GM12878 (cell line): ENCODE data around the gene FAM81A. TPM values are rescaled to one million over a fixed set of nuclear protein-coding genes. Genes with fewer than 3 reads are reported as not detected.

Experiments
- GABPA ChIP-seq: IDR thresholded peaks from 2 replicates; pipeline ENCODE4 v1.6.1; 2014; ENCODE audit warnings: antibody characterized with exemption, low read depth, mild to moderate bottlenecking, inconsistent platforms
- HDAC6 ChIP-seq: fragments of 200-600 bp; sonication (generic); IDR thresholded peaks from one replicate; pipeline ENCODE4 v1.8.0; 2017; ENCODE audit warnings: antibody characterized with exemption; ENCODE audit not compliant: unreplicated experiment
- IKZF1 ChIP-seq: fragments of 450-650 bp; conservative IDR thresholded peaks from 2 replicates; pipeline ENCODE4 v1.6.1; 2017; ENCODE audit warnings: antibody characterized with exemption, mild to moderate bottlenecking
- POU2F2 ChIP-seq: IDR thresholded peaks from 3 replicates; pipeline ENCODE4 v1.6.1; 2011; ENCODE audit warnings: low read depth, mild to moderate bottlenecking, low read length, borderline replicate concordance
- SREBF1 ChIP-seq: IDR thresholded peaks from 2 replicates; pipeline ENCODE4 v1.6.1; 2012; ENCODE audit warnings: mild to moderate bottlenecking, low read length
- TBL1XR1 ChIP-seq: IDR thresholded peaks from 2 replicates; pipeline ENCODE4 v1.6.1; 2012; ENCODE audit warnings: low read depth, low read length, improper control_type of control experiment
- ZNF384 ChIP-seq: IDR thresholded peaks from 2 replicates; pipeline ENCODE4 v1.6.1; 2012; ENCODE audit warnings: low read depth, mild to moderate bottlenecking, low read length, improper control_type of control experiment, borderline replicate concordance
- polyA plus RNA-seq, 11 experiments: library from polyadenylated mRNA; depleted of rRNA in 4 of 11; unstranded in 6 of 11; stranded (reverse) in 5 of 11; fragments of >200 nt; fragmentation: Nextera tagmentation in 4 of 11; fragmentation: Illumina TruSeq in 1 of 11; extraction: Ambion mirVana in 4 of 11; extraction: Trizol in 1 of 11; gene quantifications; 1 replicate in 1 of 11; 2 replicates in 10 of 11; pipeline versions ENCODE4 v1.2.1 to v1.2.3, GENCODE V29; 2011 to 2016; ENCODE audit warnings: inconsistent platforms in 2 of 11, missing spikeins in 2 of 11, low read depth in 1 of 11
- total RNA-seq, 4 experiments: library from RNA; depleted of rRNA in 3 of 4; stranded (reverse); fragments of >200 nt in 3 of 4; fragmentation: Illumina TruSeq in 1 of 4; extraction: Trizol in 1 of 4; gene quantifications; 2 replicates each; pipeline versions ENCODE4 v1.2.1 to v1.2.3, GENCODE V29; 2013 to 2021
- TF ChIP-seq, protein P1 (sequence below): fragments of 450-650 bp; formaldehyde crosslinking; IDR thresholded peaks from 2 replicates; pipeline ENCODE4 v1.4.0; 2020; ENCODE audit warnings: mild to moderate bottlenecking, moderate library complexity
- TF ChIP-seq, protein P2 (sequence below): fragments of 450-650 bp; IDR thresholded peaks from 2 replicates; pipeline ENCODE4 v1.6.1; 2017; ENCODE audit warnings: mild to moderate bottlenecking
- TF ChIP-seq, protein P3 (sequence below): fragments of 450-650 bp; IDR thresholded peaks from 2 replicates; pipeline ENCODE4 v1.6.1; 2017; ENCODE audit warnings: antibody characterized with exemption, mild to moderate bottlenecking, moderate library complexity
- TF ChIP-seq, protein P4 (sequence below): fragments of 450-650 bp; IDR thresholded peaks from 2 replicates; pipeline ENCODE4 v1.6.1; 2018; ENCODE audit warnings: mild to moderate bottlenecking, low read depth, moderate library complexity; ENCODE audit not compliant: partially characterized antibody
- TF ChIP-seq, protein P5 (sequence below): fragments of 450-650 bp; IDR thresholded peaks from 2 replicates; pipeline ENCODE4 v1.6.1; 2017; ENCODE audit warnings: mild to moderate bottlenecking, moderate library complexity

Gene FAM81A
- total and polyA plus RNA-seq, 10 of the 15 experiments (the other 5 are each of a cell fraction or from before 2014, with no cell fraction given), result 0.18 to 34.5 (median 16.2) TPM

DNA sequence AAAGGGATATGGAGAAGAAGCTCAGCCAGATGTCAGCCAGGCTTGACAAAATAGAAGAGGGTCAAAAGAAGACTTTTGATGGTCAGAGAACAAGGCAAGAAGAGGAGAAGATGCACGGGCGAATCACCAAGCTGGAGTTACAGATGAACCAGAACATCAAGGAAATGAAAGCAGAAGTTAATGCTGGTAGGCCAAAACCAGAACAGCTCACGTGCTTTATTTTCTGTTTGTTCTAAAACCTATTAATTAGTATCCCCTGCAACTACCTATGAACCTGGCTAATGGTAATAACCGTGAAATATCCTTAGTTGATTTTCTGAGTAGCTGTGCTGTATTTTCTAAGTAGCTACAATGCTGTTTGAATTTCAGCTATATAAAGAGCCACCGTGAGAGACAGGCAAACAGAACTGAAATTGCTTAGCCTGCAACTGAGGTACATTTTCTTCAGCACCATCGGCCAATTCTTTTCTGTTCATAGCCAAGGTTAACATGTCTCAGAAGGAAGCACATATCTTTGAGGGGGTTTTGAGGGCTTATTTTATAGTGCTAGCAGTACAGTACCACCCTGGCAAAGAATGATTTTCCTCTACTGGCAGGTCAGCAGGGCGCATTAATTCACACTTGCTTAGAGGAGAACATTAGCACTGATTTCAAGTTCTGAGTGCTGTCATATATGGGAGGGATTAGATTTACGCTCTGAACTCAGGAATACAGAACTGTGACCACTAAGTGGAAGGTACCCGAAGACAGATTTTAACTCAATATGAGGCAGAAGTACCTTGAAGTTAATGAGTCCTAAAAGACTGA lies 78.9 kb downstream of the FAM81A start (continued):
- TF ChIP-seq, protein P1, sequence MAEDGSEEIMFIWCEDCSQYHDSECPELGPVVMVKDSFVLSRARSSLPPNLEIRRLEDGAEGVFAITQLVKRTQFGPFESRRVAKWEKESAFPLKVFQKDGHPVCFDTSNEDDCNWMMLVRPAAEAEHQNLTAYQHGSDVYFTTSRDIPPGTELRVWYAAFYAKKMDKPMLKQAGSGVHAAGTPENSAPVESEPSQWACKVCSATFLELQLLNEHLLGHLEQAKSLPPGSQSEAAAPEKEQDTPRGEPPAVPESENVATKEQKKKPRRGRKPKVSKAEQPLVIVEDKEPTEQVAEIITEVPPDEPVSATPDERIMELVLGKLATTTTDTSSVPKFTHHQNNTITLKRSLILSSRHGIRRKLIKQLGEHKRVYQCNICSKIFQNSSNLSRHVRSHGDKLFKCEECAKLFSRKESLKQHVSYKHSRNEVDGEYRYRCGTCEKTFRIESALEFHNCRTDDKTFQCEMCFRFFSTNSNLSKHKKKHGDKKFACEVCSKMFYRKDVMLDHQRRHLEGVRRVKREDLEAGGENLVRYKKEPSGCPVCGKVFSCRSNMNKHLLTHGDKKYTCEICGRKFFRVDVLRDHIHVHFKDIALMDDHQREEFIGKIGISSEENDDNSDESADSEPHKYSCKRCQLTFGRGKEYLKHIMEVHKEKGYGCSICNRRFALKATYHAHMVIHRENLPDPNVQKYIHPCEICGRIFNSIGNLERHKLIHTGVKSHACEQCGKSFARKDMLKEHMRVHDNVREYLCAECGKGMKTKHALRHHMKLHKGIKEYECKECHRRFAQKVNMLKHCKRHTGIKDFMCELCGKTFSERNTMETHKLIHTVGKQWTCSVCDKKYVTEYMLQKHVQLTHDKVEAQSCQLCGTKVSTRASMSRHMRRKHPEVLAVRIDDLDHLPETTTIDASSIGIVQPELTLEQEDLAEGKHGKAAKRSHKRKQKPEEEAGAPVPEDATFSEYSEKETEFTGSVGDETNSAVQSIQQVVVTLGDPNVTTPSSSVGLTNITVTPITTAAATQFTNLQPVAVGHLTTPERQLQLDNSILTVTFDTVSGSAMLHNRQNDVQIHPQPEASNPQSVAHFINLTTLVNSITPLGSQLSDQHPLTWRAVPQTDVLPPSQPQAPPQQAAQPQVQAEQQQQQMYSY, result no peak
- no peak for TF ChIP-seq GABPA
- TF ChIP-seq TBL1XR1, result 0 out of 2 replicates have a peak, but pooled peaks have one; percentile 34
- TF ChIP-seq, protein P2, sequence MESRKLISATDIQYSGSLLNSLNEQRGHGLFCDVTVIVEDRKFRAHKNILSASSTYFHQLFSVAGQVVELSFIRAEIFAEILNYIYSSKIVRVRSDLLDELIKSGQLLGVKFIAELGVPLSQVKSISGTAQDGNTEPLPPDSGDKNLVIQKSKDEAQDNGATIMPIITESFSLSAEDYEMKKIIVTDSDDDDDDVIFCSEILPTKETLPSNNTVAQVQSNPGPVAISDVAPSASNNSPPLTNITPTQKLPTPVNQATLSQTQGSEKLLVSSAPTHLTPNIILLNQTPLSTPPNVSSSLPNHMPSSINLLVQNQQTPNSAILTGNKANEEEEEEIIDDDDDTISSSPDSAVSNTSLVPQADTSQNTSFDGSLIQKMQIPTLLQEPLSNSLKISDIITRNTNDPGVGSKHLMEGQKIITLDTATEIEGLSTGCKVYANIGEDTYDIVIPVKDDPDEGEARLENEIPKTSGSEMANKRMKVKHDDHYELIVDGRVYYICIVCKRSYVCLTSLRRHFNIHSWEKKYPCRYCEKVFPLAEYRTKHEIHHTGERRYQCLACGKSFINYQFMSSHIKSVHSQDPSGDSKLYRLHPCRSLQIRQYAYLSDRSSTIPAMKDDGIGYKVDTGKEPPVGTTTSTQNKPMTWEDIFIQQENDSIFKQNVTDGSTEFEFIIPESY, result no peak
- 0 out of 2 replicates have a peak, but pooled peaks have one; percentile 19 for TF ChIP-seq IKZF1
- no peak for TF ChIP-seq HDAC6
- TF ChIP-seq POU2F2, result no peak
- TF ChIP-seq, protein P3, sequence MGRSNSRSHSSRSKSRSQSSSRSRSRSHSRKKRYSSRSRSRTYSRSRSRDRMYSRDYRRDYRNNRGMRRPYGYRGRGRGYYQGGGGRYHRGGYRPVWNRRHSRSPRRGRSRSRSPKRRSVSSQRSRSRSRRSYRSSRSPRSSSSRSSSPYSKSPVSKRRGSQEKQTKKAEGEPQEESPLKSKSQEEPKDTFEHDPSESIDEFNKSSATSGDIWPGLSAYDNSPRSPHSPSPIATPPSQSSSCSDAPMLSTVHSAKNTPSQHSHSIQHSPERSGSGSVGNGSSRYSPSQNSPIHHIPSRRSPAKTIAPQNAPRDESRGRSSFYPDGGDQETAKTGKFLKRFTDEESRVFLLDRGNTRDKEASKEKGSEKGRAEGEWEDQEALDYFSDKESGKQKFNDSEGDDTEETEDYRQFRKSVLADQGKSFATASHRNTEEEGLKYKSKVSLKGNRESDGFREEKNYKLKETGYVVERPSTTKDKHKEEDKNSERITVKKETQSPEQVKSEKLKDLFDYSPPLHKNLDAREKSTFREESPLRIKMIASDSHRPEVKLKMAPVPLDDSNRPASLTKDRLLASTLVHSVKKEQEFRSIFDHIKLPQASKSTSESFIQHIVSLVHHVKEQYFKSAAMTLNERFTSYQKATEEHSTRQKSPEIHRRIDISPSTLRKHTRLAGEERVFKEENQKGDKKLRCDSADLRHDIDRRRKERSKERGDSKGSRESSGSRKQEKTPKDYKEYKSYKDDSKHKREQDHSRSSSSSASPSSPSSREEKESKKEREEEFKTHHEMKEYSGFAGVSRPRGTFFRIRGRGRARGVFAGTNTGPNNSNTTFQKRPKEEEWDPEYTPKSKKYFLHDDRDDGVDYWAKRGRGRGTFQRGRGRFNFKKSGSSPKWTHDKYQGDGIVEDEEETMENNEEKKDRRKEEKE, result no peak
- TF ChIP-seq, protein P4, sequence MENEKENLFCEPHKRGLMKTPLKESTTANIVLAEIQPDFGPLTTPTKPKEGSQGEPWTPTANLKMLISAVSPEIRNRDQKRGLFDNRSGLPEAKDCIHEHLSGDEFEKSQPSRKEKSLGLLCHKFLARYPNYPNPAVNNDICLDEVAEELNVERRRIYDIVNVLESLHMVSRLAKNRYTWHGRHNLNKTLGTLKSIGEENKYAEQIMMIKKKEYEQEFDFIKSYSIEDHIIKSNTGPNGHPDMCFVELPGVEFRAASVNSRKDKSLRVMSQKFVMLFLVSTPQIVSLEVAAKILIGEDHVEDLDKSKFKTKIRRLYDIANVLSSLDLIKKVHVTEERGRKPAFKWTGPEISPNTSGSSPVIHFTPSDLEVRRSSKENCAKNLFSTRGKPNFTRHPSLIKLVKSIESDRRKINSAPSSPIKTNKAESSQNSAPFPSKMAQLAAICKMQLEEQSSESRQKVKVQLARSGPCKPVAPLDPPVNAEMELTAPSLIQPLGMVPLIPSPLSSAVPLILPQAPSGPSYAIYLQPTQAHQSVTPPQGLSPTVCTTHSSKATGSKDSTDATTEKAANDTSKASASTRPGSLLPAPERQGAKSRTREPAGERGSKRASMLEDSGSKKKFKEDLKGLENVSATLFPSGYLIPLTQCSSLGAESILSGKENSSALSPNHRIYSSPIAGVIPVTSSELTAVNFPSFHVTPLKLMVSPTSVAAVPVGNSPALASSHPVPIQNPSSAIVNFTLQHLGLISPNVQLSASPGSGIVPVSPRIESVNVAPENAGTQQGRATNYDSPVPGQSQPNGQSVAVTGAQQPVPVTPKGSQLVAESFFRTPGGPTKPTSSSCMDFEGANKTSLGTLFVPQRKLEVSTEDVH, result no peak
- TF ChIP-seq, protein P5, sequence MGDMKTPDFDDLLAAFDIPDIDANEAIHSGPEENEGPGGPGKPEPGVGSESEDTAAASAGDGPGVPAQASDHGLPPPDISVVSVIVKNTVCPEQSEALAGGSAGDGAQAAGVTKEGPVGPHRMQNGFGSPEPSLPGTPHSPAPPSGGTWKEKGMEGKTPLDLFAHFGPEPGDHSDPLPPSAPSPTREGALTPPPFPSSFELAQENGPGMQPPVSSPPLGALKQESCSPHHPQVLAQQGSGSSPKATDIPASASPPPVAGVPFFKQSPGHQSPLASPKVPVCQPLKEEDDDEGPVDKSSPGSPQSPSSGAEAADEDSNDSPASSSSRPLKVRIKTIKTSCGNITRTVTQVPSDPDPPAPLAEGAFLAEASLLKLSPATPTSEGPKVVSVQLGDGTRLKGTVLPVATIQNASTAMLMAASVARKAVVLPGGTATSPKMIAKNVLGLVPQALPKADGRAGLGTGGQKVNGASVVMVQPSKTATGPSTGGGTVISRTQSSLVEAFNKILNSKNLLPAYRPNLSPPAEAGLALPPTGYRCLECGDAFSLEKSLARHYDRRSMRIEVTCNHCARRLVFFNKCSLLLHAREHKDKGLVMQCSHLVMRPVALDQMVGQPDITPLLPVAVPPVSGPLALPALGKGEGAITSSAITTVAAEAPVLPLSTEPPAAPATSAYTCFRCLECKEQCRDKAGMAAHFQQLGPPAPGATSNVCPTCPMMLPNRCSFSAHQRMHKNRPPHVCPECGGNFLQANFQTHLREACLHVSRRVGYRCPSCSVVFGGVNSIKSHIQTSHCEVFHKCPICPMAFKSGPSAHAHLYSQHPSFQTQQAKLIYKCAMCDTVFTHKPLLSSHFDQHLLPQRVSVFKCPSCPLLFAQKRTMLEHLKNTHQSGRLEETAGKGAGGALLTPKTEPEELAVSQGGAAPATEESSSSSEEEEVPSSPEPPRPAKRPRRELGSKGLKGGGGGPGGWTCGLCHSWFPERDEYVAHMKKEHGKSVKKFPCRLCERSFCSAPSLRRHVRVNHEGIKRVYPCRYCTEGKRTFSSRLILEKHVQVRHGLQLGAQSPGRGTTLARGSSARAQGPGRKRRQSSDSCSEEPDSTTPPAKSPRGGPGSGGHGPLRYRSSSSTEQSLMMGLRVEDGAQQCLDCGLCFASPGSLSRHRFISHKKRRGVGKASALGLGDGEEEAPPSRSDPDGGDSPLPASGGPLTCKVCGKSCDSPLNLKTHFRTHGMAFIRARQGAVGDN, result peak; percentile 86
- no peak for TF ChIP-seq ZNF384
- TF ChIP-seq SREBF1, result no peak
